Liver (tissue), 3 donors: ENCODE results near the gene P4HB.

Experiments
- CTCF ChIP-seq: fragments of 150-350 bp; IDR thresholded peaks from 2 replicates; pipeline ENCODE4 v1.5.1; 2017; ENCODE audit warnings: improper control_type of control experiment, low read depth, low read length; ENCODE audit not compliant: missing input control
- GABPA ChIP-seq, 2 donors: IDR thresholded peaks in 1 of 2; conservative IDR thresholded peaks in 1 of 2; 2 replicates each; pipeline ENCODE4 v1.6.1; 2016; ENCODE audit warnings: antibody characterized with exemption in 2 of 2, mild to moderate bottlenecking in 1 of 2, moderate library complexity in 1 of 2
- MAX ChIP-seq: IDR thresholded peaks from 2 replicates; pipeline ENCODE4 v1.6.1; 2016; ENCODE audit warnings: antibody characterized with exemption
- REST ChIP-seq: IDR thresholded peaks from 2 replicates; pipeline ENCODE4 v1.6.1; 2016; ENCODE audit warnings: antibody characterized with exemption, mild to moderate bottlenecking
- RXRA ChIP-seq, 2 donors: IDR thresholded peaks; 2 replicates each; pipeline ENCODE4 v1.6.1; 2017 to 2018; ENCODE audit warnings: antibody characterized with exemption in 2 of 2, mild to moderate bottlenecking in 1 of 2
- donor health status: healthy.
- donor health status: healthy.

GRCh38 chr17:81828656-81829055 is 31.7 kb downstream of the P4HB start:
- TF ChIP-seq REST (no peak), CTCF (no peak), RXRA (IDR thresholded peaks at IDR 0.05) (no peak), GABPA (IDR thresholded peaks at IDR 0.05 in 1 of 2, conservative IDR thresholded peaks at IDR 0.05 in 1 of 2) (no peak), MAX (no peak)
